Fibroblast of lung (primary cell): Measurements from ENCODE around the gene CXCR1.

Experiments
- EZH2 ChIP-seq: IDR thresholded peaks from 2 replicates; pipeline ENCODE4 v1.5.1; 2012; ENCODE audit warnings: low read length, control low read depth, mild to moderate bottlenecking; ENCODE audit errors: missing control alignments
- TF ChIP-seq, protein P1 (sequence below), 2 donors: IDR thresholded peaks in 1 of 2; conservative IDR thresholded peaks in 1 of 2; 1 replicate in 1 of 2; 2 replicates in 1 of 2; pipeline ENCODE4 v1.5.1; 2011 to 2012; ENCODE audit warnings: low read length in 2 of 2, control low read depth in 1 of 2, inconsistent platforms in 1 of 2, low read depth in 1 of 2, mild to moderate bottlenecking in 1 of 2

DNA sequence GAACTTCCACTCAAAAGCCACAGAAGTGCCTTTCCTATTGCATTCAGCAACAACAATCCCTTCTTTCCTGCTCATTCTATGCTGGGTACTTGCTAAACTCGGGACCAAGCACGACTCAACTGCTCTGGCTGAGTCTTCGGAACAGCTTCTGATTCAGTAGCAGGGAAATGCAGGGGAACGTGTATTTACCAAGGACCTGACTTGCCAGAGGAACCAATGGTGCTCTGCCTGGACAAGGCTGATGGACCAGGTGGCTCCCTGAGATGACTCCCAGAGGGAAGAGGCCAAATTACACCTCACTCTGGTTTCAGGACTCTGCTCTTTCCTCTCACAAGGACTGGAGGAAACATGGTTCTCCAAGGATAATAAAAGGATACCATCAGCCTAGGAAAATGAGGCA, 28.7 kb downstream of the CXCR1 start:
- TF ChIP-seq, protein P1, sequence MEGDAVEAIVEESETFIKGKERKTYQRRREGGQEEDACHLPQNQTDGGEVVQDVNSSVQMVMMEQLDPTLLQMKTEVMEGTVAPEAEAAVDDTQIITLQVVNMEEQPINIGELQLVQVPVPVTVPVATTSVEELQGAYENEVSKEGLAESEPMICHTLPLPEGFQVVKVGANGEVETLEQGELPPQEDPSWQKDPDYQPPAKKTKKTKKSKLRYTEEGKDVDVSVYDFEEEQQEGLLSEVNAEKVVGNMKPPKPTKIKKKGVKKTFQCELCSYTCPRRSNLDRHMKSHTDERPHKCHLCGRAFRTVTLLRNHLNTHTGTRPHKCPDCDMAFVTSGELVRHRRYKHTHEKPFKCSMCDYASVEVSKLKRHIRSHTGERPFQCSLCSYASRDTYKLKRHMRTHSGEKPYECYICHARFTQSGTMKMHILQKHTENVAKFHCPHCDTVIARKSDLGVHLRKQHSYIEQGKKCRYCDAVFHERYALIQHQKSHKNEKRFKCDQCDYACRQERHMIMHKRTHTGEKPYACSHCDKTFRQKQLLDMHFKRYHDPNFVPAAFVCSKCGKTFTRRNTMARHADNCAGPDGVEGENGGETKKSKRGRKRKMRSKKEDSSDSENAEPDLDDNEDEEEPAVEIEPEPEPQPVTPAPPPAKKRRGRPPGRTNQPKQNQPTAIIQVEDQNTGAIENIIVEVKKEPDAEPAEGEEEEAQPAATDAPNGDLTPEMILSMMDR (conservative IDR thresholded peaks at IDR 0.05 in 1 of 2, IDR thresholded peaks at IDR 0.05 in 1 of 2; ENCODE audit: low read depth in 1 of 2, low read length in 2 of 2), result no peak
- TF ChIP-seq EZH2, result no peak
